HG03095 (cell line): ENCODE data around the gene VARS1.
"Not testable (repeated sequence)": the region's sequence is repeated elsewhere in the genome, so short reads cannot be mapped to it uniquely, and the experiment has no call there.

Source experiments
- ATAC-seq: cut with Tn5 transposase; IDR thresholded peaks from one replicate; pipeline ENCODE4 v1.9.1; 2021; ENCODE audit warnings: moderate library complexity; ENCODE audit not compliant: unreplicated experiment

The VARS1 gene

DNA sequence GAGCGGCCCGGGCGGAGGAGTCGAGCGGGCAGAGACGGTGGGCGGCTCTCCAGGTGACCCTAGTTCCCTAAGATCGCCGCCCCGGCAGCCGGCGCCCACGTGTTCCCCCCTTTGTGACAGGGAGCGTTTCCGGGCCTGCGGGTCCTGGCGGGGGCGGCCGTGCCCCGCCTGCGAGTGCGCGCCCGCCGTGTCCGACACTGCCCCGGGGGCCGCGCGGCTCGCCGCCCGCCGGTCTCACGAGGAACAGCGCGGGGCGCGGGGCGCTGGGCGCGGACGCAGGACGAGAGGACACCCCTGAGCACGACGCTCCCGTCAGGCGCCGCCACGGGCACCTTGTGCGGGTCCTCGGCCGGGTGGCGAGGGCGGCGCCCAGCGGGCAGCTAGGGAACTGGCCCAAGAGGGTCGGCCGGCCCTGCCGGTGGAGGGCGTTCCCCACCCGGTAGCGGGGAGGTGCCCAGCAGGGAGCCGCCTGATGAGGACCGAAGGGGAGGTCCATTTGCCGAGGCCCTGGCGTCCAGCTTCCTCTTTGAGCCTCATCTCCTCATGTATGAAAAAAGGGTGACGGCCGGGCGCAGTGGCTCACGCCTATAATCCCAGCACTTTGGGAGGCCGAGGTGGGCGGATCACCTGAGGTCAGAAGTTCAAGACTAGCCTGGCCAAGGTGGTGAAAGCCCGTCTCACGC, at the start of gene VARS1:
Gene VARS1 (minus strand): TSS at position 137 of the 683 bp plus-strand sequence. CDS start 535 bp downstream, outside the sequence.
- ATAC-seq, result peak; percentile 72

DNA sequence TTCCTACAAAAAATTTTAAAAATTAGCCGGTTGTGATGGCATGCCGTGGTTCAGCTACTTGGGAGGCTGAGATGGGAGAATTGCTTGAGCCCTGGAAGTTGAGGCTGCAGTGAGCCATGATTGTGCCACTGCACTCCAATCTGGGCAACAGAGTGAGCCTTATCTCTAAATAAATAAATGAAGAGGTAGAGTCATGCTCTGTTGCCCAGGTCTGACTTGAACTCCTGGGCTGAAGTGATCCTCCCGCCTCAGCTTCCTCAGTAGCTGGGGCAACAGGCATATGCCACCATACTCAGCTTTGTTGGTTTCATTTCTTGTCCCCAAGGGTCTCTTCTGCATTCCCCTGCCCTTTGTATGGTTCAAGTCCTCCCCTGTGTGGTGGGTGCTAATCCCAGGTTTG, 49.0 kb upstream of the VARS1 start:
- ATAC-seq, result no peak

DNA sequence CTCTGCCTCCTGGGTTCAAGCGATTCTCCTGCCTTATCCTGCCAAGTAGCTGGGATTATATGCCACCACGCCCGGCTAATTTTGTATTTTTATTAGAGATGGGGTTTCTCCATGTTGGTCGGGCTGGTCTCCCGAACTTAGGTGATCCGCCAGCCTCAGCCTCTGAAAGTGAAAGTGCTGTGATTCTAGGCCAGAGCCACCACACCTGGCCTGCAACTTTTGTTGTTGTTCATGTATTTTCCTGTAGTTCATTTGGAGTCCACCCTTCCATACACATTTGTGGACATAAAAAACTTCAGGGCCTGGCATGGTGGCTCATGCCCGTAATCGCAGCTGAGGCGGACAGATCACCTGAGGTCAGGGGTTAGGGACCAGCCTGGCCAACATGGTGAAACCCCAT, 46.5 kb upstream of the VARS1 start:
- no peak for ATAC-seq

DNA sequence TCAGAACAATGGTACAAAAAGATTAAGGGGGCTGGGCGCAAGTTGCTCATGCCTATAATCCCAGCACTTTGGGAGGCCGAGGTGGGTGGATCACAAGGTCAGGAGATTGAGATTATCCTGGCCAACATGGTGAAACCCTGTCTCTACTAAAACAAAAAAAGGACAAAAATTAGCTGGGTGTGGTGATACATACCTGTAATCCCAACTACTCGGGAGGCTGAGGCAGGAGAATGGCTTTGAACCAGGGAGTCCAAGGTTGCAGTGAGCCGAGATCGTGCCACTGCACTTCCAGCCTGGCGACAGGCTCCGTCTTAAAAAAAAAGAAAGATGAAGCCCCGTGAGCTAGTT, 44.2 kb upstream of the VARS1 start:
- not testable (repeated sequence) for ATAC-seq

DNA sequence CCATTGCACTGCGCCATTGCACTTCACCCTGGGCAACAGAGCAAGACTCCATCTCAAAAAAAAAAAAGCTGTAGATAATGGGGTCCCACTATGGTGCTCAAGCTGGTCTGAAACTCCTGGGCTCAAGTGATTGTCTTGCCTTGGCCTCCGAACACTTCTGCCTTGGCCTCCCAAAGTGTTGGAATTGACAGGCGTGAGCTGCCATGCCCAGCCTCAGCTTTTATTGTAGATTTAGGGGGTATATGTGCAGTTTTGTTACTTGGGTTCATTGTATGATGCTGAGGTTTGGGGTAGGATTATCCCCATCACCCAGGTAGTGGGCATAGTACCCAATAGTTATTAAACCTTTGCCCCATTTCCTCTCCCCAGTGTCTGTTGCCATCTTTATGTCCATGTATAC, 43.4 kb upstream of the VARS1 start:
- ATAC-seq, result no peak

DNA sequence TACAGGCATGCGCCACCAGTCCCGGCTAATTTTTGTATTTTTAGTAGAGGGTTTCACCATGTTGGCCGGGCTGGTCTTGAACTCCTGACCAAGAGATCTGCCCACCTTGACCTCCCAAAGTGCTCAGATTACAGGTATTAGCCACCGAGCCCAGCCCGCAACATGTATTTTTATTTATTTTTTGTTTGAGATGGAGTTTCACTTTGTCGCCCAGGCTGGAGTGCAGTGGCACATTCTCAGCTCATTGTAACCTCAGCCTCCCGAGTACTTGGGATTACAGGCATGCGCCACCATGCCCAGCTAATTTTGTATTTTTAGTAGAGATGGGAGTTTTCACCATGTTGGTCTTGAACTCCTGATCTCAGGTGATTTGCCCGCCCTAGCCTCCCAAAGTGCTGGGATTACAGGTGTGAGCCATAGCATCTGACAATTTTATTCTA, 42.6 kb upstream of the VARS1 start:
- ATAC-seq, result not testable (repeated sequence)

DNA sequence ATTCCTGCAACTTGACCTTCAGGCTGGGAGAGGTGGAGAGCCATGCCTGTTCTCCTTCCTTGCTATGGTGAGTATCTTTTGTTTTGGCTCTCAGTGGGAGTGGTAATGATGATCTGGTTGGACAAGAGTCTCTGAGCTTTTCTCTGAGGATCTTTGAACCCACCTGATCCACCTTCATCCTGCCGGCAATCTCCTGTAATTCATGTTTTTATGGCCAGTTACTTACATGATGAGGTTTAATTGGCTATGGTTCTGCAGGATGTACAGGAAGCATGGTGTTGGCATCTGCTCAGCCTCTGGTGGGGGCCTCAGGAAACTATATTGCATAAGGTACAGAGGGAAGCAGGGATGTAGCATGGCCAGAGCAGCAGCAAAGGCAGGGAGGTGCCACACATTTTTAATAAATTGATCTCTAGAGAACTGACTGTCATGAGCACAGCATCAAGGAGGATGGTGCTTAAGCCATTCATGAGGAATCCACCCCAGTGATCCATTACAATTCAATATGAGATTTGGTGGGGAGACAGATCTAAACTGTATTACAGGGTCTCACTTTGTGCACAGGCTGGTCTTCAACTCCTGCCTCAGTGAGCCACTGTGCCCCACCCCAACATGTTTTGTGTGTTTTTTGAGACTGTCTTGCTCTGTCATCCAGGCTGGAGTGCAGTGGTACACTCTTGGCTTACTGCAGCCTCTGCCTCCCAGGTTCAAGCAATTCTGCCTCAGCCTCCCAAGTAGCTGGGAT, 42.0 kb upstream of the VARS1 start:
- no peak for ATAC-seq

DNA sequence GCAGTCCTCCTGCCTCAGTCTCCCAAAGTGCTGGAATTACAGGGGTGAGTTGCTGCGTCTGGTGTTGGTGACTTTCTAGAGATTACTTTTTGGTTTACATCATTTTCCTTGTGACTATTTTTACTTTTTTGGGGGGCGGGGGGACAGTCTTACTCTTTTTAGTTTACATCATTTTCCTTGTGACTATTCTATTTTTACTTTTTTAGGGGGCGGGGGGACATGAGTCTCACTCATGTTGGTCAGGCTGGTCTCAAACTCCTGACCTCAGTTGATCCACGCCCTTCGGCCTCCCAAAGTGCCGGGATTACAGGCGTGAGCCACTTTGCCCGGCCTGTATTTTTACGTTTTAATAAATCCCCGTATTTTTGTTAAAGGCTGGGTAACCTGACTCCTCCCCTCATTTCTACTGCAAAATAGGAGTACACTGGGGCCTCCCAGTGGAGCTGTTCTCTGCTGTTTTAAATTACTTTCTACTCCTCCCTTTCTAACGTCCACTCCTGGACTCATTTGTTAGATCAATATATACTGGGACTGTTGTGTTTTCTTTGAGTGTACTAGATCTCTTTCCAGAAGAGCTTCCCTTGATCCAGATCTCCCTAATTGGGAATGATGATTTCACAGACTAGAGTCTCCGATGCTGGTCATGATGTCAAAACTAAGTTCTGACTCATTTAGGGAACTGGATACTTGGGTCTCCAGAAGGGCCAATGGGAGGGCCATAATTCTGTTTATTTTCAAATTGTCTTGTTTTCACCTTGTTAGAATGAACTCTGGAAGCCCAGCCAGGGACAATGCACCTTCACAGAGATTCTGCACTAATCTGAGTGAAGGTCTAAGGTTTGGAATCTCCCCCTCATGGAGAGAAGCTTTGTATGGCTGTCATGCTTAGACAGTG, 41.2 kb upstream of the VARS1 start:
- no peak for ATAC-seq

DNA sequence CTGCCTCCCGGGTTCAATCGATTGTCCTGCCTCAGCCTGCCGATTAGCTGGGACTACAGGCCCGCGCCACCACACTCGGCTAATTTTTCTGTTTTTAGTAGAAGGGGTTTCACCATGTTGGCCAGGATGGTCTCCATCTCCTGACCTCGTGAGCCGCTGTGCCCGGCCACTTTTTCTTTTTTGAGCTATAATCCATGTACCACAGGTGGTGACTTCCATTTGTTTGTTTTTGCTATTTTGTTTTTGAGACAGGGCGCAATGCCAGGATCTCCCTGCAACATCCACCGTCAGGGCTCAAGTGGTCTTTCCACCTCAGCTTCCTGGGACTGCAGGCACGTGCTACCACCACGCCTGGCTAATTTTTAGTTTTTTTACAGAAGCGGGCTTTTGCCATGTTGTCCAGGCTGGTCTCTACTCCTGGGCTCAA, 40.5 kb upstream of the VARS1 start:
- ATAC-seq, result no peak

DNA sequence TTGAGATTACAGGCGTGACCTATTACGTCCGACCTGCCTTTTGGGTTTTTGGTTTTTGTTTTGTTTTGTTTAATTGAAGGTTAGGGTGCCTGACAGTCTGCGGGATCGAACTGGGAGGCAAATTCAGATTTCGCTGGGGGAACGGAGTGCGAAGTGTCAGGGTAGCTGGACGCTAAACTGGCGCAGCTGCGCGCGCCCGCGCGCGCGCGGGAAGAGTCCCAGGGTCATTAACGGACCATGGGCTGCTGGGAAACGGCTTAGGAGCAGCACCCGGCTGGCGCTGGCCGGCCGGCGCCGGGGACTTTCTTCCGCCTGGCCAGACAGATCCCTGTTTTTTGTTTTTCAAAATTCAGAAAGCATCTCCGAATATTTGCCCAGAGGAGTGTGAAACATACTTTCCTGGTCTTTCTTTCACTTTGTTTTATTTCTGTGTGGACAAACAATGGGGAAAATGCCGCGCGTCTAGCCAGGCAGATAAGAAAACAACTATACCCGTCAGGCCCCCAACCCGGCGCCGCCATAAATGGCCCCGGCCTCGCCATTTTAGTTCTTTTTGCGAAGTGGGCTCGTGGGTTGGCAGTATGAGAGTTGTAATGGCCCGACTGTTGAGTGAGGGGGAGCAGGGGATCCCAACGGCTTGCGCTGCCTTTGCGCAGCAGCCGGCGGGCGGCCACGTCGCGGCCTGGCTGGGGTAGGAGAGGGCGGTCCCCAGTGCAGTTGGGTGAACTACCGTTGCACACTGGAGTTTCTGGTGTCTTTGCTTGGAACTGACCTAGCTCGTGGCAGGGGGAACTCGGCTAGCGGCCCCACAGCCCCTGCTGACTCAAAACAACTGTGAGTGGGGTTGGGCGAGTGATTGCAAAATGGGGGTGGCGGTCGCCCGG, 39.1 kb upstream of the VARS1 start:
- ATAC-seq, result no peak

DNA sequence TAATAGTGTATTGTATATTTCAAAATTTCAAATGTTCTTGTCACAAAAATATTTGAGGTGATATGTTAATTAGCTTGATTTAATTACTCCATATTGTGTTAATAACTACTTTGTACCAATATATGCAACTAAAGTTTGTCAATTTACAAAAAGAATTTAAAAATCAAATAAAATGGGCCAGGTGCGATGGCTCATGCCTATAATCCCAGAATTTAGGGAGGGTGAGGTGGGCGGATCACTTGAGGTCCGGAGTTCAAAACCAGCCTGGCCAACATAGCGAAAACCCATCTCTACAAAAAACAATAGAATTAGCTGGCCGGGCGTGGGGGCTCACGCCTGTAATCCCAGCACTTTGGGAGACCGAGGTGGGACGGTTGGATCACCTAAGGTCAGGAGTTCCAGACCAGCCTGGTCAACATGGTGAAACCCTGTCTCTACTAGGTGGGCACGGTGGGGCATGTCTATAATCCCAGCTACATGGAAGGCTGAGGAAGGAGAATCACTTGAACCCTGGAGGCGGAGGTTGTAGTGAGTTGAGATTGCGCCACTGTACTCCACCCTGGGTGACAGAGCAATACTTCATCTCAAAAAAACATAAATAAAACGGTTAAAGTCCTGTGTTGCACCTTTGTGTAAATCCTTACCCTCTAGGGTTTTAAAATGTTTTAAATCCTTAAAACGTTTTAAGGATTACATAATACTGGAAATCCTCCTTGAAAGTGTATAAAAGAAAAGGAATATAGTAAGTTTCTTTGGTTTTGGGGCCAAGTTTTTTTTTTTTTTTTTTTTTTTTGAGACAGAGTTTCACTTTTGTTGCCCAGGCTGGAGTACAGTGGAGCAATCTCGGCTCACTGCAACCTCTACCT, 36.0 kb upstream of the VARS1 start:
- ATAC-seq, result no peak

DNA sequence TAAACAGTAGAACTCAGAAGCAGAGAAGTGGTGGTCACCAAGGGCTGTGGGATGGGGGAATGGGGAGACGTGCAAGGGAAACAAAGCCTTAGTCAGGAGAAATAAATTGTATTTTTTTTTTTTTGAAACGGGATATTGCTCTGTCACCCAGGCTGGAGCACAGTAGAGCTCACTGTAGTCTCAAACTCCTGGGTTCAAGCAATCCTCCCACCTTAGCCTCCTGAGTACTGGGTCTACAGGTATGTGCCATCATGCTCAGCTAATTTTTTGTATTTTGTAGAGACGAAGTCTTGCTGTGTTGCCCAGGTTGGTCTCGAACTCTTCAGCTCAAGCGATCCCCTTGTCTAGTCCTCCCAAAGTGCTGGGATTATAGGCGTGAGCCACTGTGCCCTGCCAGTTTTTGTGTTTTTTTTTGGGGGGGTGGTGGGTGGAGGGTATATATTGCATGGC, 35.4 kb upstream of the VARS1 start:
- no peak for ATAC-seq

DNA sequence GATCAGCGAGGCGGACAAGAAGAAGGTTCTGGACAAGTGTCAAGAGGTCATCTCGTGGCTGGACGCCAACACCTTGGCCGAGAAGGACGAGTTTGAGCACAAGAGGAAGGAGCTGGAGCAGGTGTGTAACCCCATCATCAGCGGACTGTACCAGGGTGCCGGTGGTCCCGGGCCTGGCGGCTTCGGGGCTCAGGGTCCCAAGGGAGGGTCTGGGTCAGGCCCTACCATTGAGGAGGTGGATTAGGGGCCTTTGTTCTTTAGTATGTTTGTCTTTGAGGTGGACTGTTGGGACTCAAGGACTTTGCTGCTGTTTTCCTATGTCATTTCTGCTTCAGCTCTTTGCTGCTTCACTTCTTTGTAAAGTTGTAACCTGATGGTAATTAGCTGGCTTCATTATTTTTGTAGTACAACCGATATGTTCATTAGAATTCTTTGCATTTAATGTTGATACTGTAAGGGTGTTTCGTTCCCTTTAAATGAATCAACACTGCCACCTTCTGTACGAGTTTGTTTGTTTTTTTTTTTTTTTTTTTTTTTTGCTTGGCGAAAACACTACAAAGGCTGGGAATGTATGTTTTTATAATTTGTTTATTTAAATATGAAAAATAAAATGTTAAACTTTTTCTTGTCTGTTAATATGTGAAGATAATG, 34.2 kb upstream of the VARS1 start:
- no peak for ATAC-seq

DNA sequence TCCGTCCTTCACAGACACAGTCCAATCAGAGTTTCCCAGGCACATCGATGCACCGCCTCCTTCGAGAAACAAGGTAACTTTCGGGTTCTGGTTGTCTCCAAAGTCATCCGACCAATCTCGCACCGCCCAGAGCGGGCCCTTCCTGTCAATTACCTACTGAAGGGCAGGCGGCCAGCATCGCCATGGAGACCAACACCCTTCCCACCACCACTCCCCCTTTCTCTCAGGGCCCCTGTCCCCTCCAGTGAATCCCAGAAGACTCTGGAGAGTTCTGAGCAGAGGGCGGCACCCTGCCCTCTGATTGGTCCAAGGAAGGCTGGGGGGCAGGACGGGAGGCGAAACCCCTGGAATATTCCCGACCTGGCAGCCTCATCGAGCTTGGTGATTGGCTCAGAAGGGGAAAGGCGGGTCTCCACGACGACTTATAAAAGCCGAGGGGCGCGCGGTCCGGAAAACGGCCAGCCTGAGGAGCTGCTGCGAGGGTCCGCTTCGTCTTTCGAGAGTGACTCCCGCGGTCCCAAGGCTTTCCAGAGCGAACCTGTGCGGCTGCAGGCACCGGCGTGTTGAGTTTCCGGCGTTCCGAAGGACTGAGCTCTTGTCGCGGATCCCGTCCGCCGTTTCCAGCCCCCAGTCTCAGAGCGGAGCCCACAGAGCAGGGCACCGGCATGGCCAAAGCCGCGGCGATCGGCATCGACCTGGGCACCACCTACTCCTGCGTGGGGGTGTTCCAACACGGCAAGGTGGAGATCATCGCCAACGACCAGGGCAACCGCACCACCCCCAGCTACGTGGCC, 31.9 kb upstream of the VARS1 start, which contains the start of gene HSPA1B:
Gene HSPA1B (plus strand): TSS at position 453 of the 794 bp plus-strand sequence. CDS start 213 bp downstream, at position 666.
- ATAC-seq, result peak; percentile 59

DNA sequence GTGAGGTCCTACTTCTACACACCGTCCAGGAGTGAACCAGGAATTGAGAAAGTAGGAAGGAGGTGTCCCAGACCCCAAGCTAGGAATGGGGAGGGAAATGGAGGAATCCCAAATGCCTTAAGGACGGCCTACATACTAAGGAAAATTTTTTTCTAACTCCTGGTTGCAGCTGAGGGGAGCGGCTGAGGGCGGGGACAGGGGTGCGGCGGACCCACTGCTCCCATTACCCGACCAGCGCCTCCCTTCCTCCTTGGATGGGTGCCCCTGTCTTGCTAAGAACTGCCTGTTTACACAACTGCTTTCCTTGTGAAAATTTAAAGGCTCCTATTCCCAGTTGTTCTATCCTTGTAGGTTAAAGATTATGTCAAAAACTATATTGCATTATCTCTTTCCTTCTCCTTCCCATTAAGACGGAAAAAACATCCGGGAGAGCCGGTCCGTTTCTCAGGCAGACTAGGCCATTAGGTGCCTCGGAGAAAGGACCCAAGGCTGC, 31.3 kb upstream of the VARS1 start:
- no peak for ATAC-seq

DNA sequence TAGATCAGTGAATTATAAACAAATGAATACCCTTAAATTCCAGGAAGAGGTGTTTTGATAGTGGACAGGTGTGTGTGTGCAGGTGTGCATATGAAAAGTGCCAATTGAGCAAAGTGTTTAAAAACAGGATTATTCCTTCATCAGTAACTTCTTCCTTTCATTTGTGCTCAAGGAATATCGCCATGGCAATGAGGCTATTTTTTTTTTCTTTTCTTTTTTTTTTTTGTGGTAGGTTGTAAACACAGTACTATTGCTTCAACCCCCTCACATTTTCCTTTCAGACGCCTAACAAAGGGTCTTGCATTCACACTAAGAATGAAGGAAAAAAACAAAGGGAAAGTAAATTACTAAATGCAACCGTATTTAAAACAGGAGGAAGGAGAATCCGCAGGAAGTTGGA, 30.0 kb upstream of the VARS1 start:
- ATAC-seq, result no peak

DNA sequence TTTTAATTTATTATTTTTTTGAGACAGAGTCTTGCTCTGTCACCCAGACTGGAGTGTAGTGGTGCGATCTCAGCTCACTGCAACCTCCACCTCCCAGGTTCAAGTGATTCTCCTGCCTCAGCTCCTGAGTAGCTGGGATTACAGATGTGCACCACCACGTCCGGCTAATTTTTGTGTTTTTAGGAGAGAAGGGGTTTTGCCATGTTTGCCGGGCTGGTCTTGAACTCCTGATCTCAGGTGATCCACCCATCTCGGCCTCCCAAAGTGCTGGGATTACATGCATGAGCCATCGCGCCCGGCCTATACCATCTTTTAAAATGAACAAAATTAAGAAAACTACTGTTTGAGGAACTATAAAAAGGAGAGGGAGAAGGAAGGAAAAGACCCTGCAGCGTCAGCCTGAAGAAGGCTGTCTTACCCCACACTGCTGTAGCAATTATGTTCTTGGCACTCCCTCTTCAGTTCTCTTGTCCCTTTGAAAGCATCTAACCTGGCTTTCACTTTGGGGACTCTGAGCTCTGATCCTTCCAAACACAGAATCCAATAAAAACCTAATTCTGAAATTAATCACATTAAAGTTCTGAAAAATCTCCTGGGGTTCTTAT, 28.1 kb upstream of the VARS1 start:
- not testable (repeated sequence) for ATAC-seq
